Activated CD8-positive, alpha-beta T cell treated with anti-CD3 and anti-CD28 coated beads, Interleukin-2, amount 10 ng/mL, durations not matched to agents 7 days and 5 days (primary cell): ENCODE results near the gene FYCO1. TPM values are rescaled to one million over a fixed set of nuclear protein-coding genes. Genes with fewer than 3 reads are reported as not detected.

Experiments used
- ATAC-seq: fragments of 150-1000 bp; cut with Tn5 transposase; one replicate; pipeline ENCODE4 v1.10.0; 2021; ENCODE audit warnings: moderate library complexity
- CTCF ChIA-PET: fragments of 350-600 bp; sonication (Branson Sonifier 250); formaldehyde crosslinking; loops from one replicate; lab custom pipeline; 2021; ENCODE audit warnings: antibody characterized with exemption; lab: Charles Lee
- POLR2A ChIA-PET: fragments of 350-600 bp; sonication (Branson Sonifier 250); formaldehyde crosslinking; loops from one replicate; lab custom pipeline; 2021; ENCODE audit warnings: antibody characterized with exemption; lab: Charles Lee
- DNase-seq: peaks from one replicate; pipeline ENCODE4 v3.0.0-alpha.2; 2020
- H3K27ac Mint-ChIP-seq: one replicate; pipeline ENCODE4 v1.8.0; 2021; ENCODE audit warnings: mild to moderate bottlenecking, mixed read lengths
- H3K27me3 Mint-ChIP-seq: one replicate; pipeline ENCODE4 v1.8.0; 2021; ENCODE audit warnings: low read depth, mixed read lengths
- H3K36me3 Mint-ChIP-seq: one replicate; pipeline ENCODE4 v1.8.0; 2021; ENCODE audit warnings: low read depth, mixed read lengths
- H3K4me1 Mint-ChIP-seq: one replicate; pipeline ENCODE4 v1.8.0; 2021; ENCODE audit warnings: low read depth, mixed read lengths
- H3K4me3 Mint-ChIP-seq: one replicate; pipeline ENCODE4 v1.8.0; 2021; ENCODE audit warnings: mild to moderate bottlenecking, mixed read lengths
- H3K9me3 Mint-ChIP-seq: one replicate; pipeline ENCODE4 v1.8.0; 2022; ENCODE audit warnings: mixed read lengths; ENCODE audit not compliant: insufficient read depth
- total RNA-seq, 2 experiments: library from RNA; stranded (reverse); gene quantifications; one replicate each; pipeline ENCODE4 v1.2.3, GENCODE V29; 2021

The FYCO1 gene
- total RNA-seq, 2 experiments from 2014 or later: 16.6 to 19.5 TPM

DNA sequence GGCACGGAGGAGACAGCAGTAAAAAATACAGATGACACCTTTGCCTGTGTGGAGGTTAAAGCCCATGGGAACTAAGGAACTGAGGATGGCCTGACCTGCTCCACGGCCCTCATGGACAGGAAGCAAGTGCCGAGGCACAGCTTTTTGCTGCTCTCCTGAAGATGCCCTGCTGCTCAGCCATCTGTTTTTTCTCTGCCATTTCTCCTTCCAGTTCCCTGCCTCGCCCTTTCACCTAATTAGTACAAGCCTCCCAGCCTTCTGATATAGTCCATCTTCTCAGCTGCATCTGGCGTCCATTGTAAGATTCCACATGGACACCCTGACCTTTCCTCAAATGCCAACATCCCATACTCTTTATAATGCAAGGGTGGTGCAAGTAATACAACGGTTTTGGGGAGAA is 64.1 kb downstream of the FYCO1 start:
- ATAC-seq (no peak), DNase-seq (no peak)
- Mint-ChIP-seq H3K4me3 (no peak overlapping the region), H3K27me3 (no peaks in the 10 kb centered on the region), H3K36me3 (peaks cover 88% of the 10 kb centered on the region), H3K9me3 (no peaks in the 10 kb centered on the region), H3K4me1 (peaks cover 5% of the 10 kb centered on the region), H3K27ac (no peak overlapping the region)
- CTCF ChIA-PET: interaction anchor here (0.6 to 8.1 kb wide), 5 partner anchors 12 to 169 kb away, joined by 3 to 87 read pairs (median 6); partner anchors contain the start of gene CXCR6
- POLR2A ChIA-PET: no interaction called here

DNA sequence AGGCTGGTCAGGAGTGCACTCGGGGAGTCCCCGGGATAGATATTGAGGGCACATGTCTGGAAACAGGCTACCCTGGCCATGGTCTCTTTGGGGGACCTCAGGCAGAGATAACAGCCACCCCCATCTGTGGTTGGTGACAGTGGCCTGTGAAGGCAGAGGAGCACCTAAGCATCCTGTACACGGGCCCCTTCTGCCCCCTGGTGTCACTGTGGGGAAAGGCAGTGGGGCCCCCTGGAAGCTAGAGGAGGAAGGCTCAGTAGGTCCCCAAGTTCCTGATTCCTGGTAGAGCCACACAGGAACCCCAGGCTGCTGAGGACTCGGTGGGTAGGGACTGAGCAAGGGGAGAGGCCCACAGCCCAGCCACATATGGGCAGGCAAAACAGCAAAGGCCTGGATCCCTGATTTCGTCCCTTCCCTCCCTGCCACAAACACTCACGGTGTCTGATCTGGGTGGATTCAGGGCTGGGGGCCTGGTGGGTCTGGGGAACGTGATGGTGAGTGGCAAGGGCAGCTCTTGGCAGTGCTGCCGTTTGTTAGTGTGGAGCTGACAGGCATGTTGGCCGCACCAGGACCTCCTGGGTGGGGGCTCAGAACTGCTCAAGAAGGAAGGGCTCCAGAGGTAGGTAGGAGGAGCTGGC is 66.5 kb downstream of the FYCO1 start:
- DNase-seq (peak; percentile 77), ATAC-seq (peak; percentile 92)
- H3K4me3 Mint-ChIP-seq: no peak overlapping the region
- peaks cover 5% of the 10 kb centered on the region for H3K4me1 Mint-ChIP-seq
- ChIA-PET POLR2A (interaction anchor here (0.6 kb wide), 1 partner anchor 416 kb away, joined by 3 read pairs; no protein-coding TSS in a partner anchor), CTCF (interaction anchor here (0.6 to 8.1 kb wide), 25 partner anchors 8 to 419 kb away, joined by 3 to 87 read pairs (median 5); partner anchors contain the start of gene CXCR6)
- H3K27me3 Mint-ChIP-seq: no peaks in the 10 kb centered on the region
- H3K36me3 Mint-ChIP-seq: peaks cover 76% of the 10 kb centered on the region
- no peaks in the 10 kb centered on the region for H3K9me3 Mint-ChIP-seq
- H3K27ac Mint-ChIP-seq: peak overlapping the region; percentile 55

DNA sequence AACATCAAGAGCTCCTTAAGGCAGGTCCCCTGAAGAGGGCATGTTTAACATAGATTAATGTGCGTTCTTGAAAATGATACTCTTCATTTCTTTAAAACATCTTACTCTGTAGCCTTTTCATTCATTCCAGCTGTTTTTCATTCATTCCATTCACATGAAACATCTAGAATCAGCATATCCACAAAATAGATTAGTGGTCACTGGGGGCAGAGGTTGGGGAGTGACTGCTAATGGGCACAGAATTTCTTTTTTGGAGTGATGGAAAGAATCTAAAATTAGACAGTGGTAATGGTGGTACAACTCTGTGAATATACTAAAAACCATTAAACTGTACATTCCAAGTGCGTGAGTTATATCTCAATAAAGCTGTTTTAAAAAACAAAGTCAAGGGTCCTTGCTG is 67.7 kb downstream of the FYCO1 start:
- Mint-ChIP-seq H3K27ac (no peak overlapping the region), H3K36me3 (peaks cover 76% of the 10 kb centered on the region), H3K9me3 (no peaks in the 10 kb centered on the region), H3K4me3 (no peak overlapping the region), H3K4me1 (peaks cover 9% of the 10 kb centered on the region), H3K27me3 (no peaks in the 10 kb centered on the region)
- POLR2A ChIA-PET: no interaction called here
- no peak for DNase-seq
- CTCF ChIA-PET: interaction anchor here (0.9 to 8.1 kb wide), 10 partner anchors 11 to 427 kb away, joined by 3 to 87 read pairs (median 4); no protein-coding TSS in a partner anchor
- no peak for ATAC-seq

DNA sequence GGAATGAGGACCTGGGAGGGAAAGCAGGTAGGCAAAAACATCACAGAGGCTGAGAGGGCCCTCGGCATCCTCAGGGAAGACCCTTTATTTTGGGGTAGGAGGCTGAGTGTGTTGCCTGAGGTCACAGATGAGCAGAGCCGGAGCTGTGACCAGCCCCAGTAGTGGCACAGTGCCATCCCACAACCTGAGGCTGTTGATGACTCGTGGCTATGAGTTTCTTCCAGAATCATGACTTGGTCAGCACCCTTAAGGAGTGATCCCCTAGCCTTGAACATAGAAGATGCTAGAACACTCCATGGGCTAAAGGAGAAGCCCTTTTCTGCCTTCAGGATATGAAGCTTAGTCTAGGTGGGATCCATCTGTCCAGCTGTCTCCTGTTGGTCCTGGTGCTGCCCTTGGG is 71.9 kb downstream of the FYCO1 start:
- peaks cover 14% of the 10 kb centered on the region for H3K4me1 Mint-ChIP-seq
- H3K36me3 Mint-ChIP-seq: peaks cover 69% of the 10 kb centered on the region
- POLR2A ChIA-PET: interaction anchor here (1.3 kb wide), 1 partner anchor 15 kb away, joined by 3 read pairs; no protein-coding TSS in a partner anchor
- CTCF ChIA-PET: interaction anchor here (3.9 kb wide), 1 partner anchor 155 kb away, joined by 21 read pairs; no protein-coding TSS in a partner anchor
- H3K27me3 Mint-ChIP-seq: no peaks in the 10 kb centered on the region
- no peak overlapping the region for H3K27ac Mint-ChIP-seq
- no peak overlapping the region for H3K4me3 Mint-ChIP-seq
- no peak for DNase-seq
- no peaks in the 10 kb centered on the region for H3K9me3 Mint-ChIP-seq
- no peak for ATAC-seq

- Mint-ChIP-seq H3K27ac (no peak overlapping the region), H3K4me3 (no peak overlapping the region)
- POLR2A ChIA-PET: interaction anchor here (0.8 kb wide), 1 partner anchor 327 kb away, joined by 3 read pairs; no protein-coding TSS in a partner anchor
Measured at GRCh38 chr3:45922950-45923590, 72.6 kb downstream of the FYCO1 start.

DNA sequence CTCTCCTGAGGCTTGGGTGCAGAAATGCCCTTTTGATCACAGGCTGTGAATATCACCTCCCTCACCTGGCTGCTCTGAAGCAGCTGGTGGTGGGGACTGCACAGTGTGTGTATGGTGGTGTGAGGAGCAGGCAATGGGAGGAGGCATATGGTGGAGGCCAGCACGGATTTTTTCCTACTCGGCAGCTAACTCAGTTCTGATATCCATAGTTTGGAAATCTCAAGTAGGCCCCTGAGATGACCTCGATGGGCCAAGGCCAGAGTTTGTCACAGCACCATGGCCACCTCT is 73.6 kb downstream of the FYCO1 start:
- CTCF ChIA-PET: interaction anchor here (3.9 kb wide), 1 partner anchor 157 kb away, joined by 21 read pairs; no protein-coding TSS in a partner anchor
- no peak for DNase-seq

More at GRCh38 chr3:45922950-45923590, 72.6 kb downstream of the FYCO1 start:
- ATAC-seq: no peak
- Mint-ChIP-seq H3K4me1 (peaks cover 12% of the 10 kb centered on the region), H3K9me3 (no peaks in the 10 kb centered on the region), H3K36me3 (peaks cover 69% of the 10 kb centered on the region), H3K27me3 (no peaks in the 10 kb centered on the region)
- CTCF ChIA-PET: interaction anchor here (3.9 kb wide), 1 partner anchor 156 kb away, joined by 21 read pairs; no protein-coding TSS in a partner anchor
- DNase-seq: no peak

DNA sequence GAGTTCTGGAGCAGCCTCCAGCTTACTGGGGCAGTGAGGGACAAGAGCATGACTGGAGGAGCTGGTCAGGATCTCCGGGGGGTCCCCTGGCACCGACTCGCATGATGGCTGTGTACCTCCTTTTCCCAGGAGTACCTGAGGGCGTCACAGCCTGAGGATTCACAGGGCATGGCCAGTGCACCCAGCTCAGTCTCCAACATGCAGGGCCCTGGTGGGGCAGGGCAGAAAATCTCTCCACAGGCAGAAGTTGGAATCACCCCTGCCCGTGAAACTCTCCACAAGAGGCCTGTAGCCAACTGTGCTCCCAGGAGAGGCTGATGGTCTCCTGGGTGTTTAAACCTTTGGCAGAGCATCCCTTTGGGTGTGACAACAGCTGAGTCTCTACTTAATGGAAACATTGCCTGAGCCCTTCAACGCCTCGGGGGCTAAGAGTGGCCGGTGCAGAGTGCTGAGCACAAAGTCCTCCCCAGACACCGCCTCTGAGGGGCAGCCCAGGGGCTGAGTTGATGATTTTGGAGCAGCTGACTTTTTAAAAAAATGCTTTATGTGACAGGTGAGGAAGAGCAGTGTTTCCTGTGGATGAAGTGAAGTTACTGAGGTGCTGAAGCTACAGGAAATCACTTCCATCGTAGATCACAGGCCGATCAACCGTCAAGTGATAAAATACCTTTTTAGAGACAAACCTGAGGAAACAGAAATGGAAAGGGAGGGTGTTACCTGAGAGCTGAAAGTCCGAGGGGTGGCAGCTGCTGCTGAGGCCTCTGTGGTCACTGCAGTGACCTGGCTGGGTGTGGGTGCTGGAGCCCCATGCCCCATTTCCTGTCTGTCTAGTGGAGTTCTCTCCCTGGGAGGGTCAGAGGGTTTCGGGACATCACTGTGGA is 74.2 kb downstream of the FYCO1 start:
- ATAC-seq (no peak), DNase-seq (no peak)
- Mint-ChIP-seq H3K4me1 (peaks cover 26% of the 10 kb centered on the region), H3K27me3 (no peaks in the 10 kb centered on the region), H3K27ac (peak overlapping the region; percentile 66), H3K9me3 (no peaks in the 10 kb centered on the region), H3K4me3 (no peak overlapping the region), H3K36me3 (peaks cover 61% of the 10 kb centered on the region)
- CTCF ChIA-PET: interaction anchor here (0.7 to 3.9 kb wide), 4 partner anchors 9 to 423 kb away, joined by 3 to 21 read pairs (median 8); no protein-coding TSS in a partner anchor
- POLR2A ChIA-PET: no interaction called here

More for the DNA sequence above, 73.6 kb downstream of the FYCO1 start:
- Mint-ChIP-seq H3K4me3 (no peak overlapping the region), H3K27me3 (no peaks in the 10 kb centered on the region), H3K4me1 (peaks cover 20% of the 10 kb centered on the region), H3K9me3 (no peaks in the 10 kb centered on the region), H3K36me3 (peaks cover 65% of the 10 kb centered on the region), H3K27ac (peak overlapping the region; percentile 66)
- no peak for ATAC-seq
- POLR2A ChIA-PET: no interaction called here

DNA sequence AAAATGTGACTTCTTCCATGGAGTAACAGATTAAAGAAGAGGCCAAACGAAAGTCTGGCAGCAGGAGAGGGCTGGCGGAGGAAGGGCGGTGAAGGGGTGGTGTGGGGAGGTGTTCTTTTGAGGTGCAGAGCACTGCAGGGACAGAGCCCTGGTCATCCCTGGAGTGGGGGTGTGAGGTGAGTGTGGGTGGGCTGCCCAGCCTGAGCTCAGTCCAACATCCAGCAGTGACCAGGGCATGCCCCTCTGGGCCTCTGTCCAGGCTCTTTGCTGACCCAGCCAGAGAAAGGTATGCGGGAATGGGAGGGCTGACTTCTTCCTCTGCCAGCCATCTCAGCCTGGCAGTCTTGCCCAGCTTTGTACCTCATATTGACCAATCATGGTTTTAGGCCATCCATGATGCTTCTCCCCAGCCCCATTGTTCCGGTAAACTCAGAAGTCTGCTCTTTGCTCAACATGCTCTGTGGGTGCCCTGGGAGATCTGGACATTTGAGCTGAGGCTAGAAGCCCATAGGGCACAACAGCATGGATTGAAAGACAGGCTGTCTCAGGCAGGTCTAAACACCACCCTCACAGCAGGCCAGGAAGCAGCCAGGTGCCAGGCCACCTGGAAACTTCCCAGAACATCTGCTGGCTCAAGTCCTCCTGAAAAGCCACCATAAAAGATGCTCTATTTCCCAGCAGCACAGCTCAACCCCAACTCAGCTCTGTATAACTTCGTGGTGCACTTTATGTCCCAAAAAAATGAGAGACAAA is 78.3 kb downstream of the FYCO1 start:
- peaks cover 41% of the 10 kb centered on the region for H3K4me1 Mint-ChIP-seq
- H3K36me3 Mint-ChIP-seq: peaks cover 34% of the 10 kb centered on the region
- H3K9me3 Mint-ChIP-seq: no peaks in the 10 kb centered on the region
- peaks cover 17% of the 10 kb centered on the region for H3K27me3 Mint-ChIP-seq
- POLR2A ChIA-PET: no interaction called here
- no peak overlapping the region for H3K4me3 Mint-ChIP-seq
- ATAC-seq: no peak
- CTCF ChIA-PET: no interaction called here
- no peak overlapping the region for H3K27ac Mint-ChIP-seq
- DNase-seq: no peak

DNA sequence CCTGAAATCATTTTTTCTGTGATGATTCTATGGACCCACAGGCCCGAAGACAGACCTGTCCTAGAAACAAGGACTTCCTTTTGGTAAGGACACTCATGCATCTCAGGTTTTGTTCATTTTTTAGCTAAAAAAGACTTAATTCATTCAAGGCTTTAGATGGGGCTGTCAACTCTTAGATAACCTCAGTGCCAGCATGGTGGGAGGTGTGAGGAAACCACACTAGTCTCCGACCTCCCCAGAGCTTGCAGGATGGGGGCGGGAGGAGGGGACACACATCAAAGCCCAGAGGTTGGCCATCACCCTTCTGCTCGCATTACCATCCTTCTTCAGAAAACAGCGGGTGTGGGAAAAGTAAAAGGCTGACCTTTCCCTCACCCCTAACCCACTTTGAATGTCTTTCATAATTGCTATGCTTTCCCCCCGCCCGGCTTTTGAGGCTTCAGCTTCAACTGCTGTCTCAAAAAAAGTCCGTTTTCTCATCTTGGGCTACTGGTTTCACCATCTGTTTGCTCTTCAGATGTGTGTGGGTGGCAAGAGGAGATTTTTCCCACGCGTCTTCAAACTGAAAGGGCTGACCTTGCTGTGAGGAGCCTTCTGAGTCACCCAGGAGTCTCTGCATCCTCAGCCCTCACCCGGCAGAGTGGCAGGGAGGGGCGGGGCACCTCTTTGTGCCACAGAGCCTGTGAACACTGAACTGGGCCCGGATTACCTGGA is 79.9 kb downstream of the FYCO1 start:
- ATAC-seq (peak; percentile 94), DNase-seq (peak; percentile 78)
- H3K4me3 Mint-ChIP-seq: peak overlapping the region; percentile 67
- H3K9me3 Mint-ChIP-seq: no peaks in the 10 kb centered on the region
- peaks cover 22% of the 10 kb centered on the region for H3K36me3 Mint-ChIP-seq
- peaks cover 25% of the 10 kb centered on the region for H3K27me3 Mint-ChIP-seq
- POLR2A ChIA-PET: no interaction called here
- peaks cover 33% of the 10 kb centered on the region for H3K4me1 Mint-ChIP-seq
- CTCF ChIA-PET: interaction anchor here (0.8 to 1.6 kb wide), 3 partner anchors 13 to 74 kb away, joined by 3 to 5 read pairs (median 3); partner anchors contain the start of gene LZTFL1
- H3K27ac Mint-ChIP-seq: peak overlapping the region; percentile 50

DNA sequence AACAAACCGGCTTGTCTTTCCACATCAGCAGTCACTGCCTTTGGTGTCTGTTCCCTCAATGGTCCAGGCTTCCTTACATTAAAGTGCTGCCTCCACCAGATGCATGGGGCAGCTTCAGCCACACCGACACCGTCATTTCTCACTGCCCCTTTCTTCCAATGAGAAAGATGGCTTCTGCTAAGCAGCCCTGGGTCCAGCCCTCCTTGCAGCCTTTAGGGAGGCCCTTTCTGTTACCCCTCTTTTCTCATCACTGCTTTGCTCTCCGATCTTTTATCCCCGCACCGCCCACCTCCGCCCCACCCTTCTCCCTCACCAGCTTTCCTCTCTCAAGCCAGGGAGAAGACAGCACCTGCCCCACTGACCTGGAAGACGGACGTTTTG is 80.6 kb downstream of the FYCO1 start:
- ATAC-seq: no peak
- POLR2A ChIA-PET: no interaction called here

More for the DNA sequence above, 80.6 kb downstream of the FYCO1 start:
- peaks cover 17% of the 10 kb centered on the region for H3K36me3 Mint-ChIP-seq
- H3K4me1 Mint-ChIP-seq: peaks cover 36% of the 10 kb centered on the region
- H3K4me3 Mint-ChIP-seq: peak overlapping the region; percentile 67
- DNase-seq: no peak
- H3K27me3 Mint-ChIP-seq: peaks cover 28% of the 10 kb centered on the region
- CTCF ChIA-PET: interaction anchor here (0.8 to 1.6 kb wide), 3 partner anchors 13 to 74 kb away, joined by 3 to 5 read pairs (median 3); partner anchors contain the start of gene LZTFL1
- H3K9me3 Mint-ChIP-seq: no peaks in the 10 kb centered on the region
- peak overlapping the region; percentile 50 for H3K27ac Mint-ChIP-seq
